ENCODE measurements around the gene HOXC9. TPM values are rescaled to one million over a fixed set of nuclear protein-coding genes. Genes with fewer than 3 reads are reported as not detected.

The HOXC9 gene
- total and polyA plus RNA-seq, 11 donors, result not detected

GRCh38 chr12:54002915-54003389 is 3.0 kb downstream of the HOXC9 start:
- DNase-seq (no peak), ATAC-seq (no peak)
- Histone ChIP-seq H3K9me3 (no peaks in the 10 kb centered on the region), H3K4me1 (peaks cover 0 to 24% (median 14%) of the 10 kb centered on the region in 12 donors), H3K27ac (no peak overlapping the region), H3K27me3 (peaks cover 71 to 100% (median 100%) of the 10 kb centered on the region in 9 donors), H3K36me3 (no peaks in the 10 kb centered on the region), H3K4me3 (no peak overlapping the region)
- WGBS, 4 donors, result 14 to 22% (median 18%) methylated on average over 19 of the region's 19 CpGs
- intact Hi-C loops (cut with DNase I), result loop anchor here in 1 of 10 donors (10.0 kb wide), 1 partner anchor 372 kb away; no protein-coding TSS in a partner anchor
- TF ChIP-seq POLR2A (IDR thresholded peaks at IDR 0.05) (no peak), CTCF (IDR thresholded peaks at IDR 0.05) (no peak)

GRCh38 chr12:54003625-54004024 is 3.7 kb downstream of the HOXC9 start:
- intact Hi-C loops (cut with DNase I), result loop anchor here in 1 of 10 donors (10.0 kb wide), 1 partner anchor 371 kb away; no protein-coding TSS in a partner anchor
- H3K4me3 ChIP-seq, result no peak overlapping the region
- no peak overlapping the region for H3K27ac ChIP-seq
- no peak for ATAC-seq
- DNase-seq, result no peak
- 27 to 50% (median 37%) methylated on average over 3 of the region's 3 CpGs for WGBS, 4 donors
- H3K9me3 ChIP-seq, result no peaks in the 10 kb centered on the region
- no peak for TF ChIP-seq POLR2A (IDR thresholded peaks at IDR 0.05)
- TF ChIP-seq CTCF (IDR thresholded peaks at IDR 0.05), result no peak
- peaks cover 0 to 24% (median 14%) of the 10 kb centered on the region in 12 donors for H3K4me1 ChIP-seq
- H3K27me3 ChIP-seq, result peaks cover 71 to 100% (median 100%) of the 10 kb centered on the region in 9 donors
- H3K36me3 ChIP-seq, result no peaks in the 10 kb centered on the region

- intact Hi-C loops (cut with DNase I), result loop anchor here in 1 of 10 donors (10.0 kb wide), 1 partner anchor 371 kb away; no protein-coding TSS in a partner anchor
- no peak for TF ChIP-seq POLR2A (IDR thresholded peaks at IDR 0.05)
- TF ChIP-seq CTCF (IDR thresholded peaks at IDR 0.05), result no peak
- Histone ChIP-seq H3K4me3 (no peak overlapping the region), H3K27me3 (peaks cover 68 to 100% (median 96%) of the 10 kb centered on the region in 9 donors), H3K4me1 (peaks cover 0 to 26% (median 17%) of the 10 kb centered on the region in 12 donors), H3K36me3 (no peaks in the 10 kb centered on the region), H3K9me3 (no peaks in the 10 kb centered on the region), H3K27ac (no peak overlapping the region)
- DNase-seq (no peak), ATAC-seq (no peak)
- WGBS, 4 donors, result 15 to 26% (median 23%) methylated on average over 19 to 20 of the region's 20 CpGs
Observed at GRCh38 chr12:54004063-54004840, 4.3 kb downstream of the HOXC9 start.

GRCh38 chr12:54004841-54005530 is 5.0 kb downstream of the HOXC9 start:
- ATAC-seq (no peak), DNase-seq (no peak)
- H3K27ac ChIP-seq, result no peak overlapping the region
- no peak overlapping the region for H3K4me3 ChIP-seq
- no peaks in the 10 kb centered on the region for H3K9me3 ChIP-seq
- H3K4me1 ChIP-seq, result peaks cover 0 to 27% (median 17%) of the 10 kb centered on the region in 12 donors
- TF ChIP-seq CTCF (IDR thresholded peaks at IDR 0.05) (no peak), POLR2A (IDR thresholded peaks at IDR 0.05) (no peak)
- peaks cover 70 to 100% (median 96%) of the 10 kb centered on the region in 9 donors for H3K27me3 ChIP-seq
- WGBS, 4 donors, result 11 to 23% (median 16%) methylated on average over 31 of the region's 31 CpGs
- H3K36me3 ChIP-seq, result no peaks in the 10 kb centered on the region
- intact Hi-C loops (cut with DNase I), result loop anchor here in 4 of 10 donors (5.0 to 10.0 kb wide), 2 partner anchors 187 to 370 kb away; no protein-coding TSS in a partner anchor
